SU-DHL-6 (cell line): ENCODE measurements around the gene SAMD14.

ENCODE experiments used
- H2AFZ ChIP-seq: fragments of 200-600 bp; sonication (generic); 2 replicates; pipeline ENCODE4 v1.6.1; 2014; ENCODE audit warnings: low read depth, mild to moderate bottlenecking, moderate library complexity, mixed read lengths, antibody characterized with exemption, low read length; ENCODE audit not compliant: severe bottlenecking
- H3F3A ChIP-seq: fragments of 200-600 bp; shearing (Covaris generic); 2 replicates; pipeline ENCODE4 v1.6.0; 2016; ENCODE audit warnings: antibody characterized with exemption, mild to moderate bottlenecking; ENCODE audit not compliant: insufficient read depth
- H3K27ac ChIP-seq: fragments of 200-600 bp; sonication (generic); 2 replicates; pipeline ENCODE4 v1.5.1; 2016; ENCODE audit warnings: low read depth, mild to moderate bottlenecking, low read length, moderate library complexity, mixed read lengths
- H3K27me3 ChIP-seq: fragments of 200-600 bp; sonication (generic), shearing (Covaris generic); 2 replicates; pipeline ENCODE4 v1.6.0; 2014; ENCODE audit warnings: mild to moderate bottlenecking, low read length
- H3K36me3 ChIP-seq: fragments of 200-600 bp; sonication (generic); 2 replicates; pipeline ENCODE4 v1.6.1; 2014; ENCODE audit warnings: mild to moderate bottlenecking, low read length, mixed read lengths
- H3K4me2 ChIP-seq: fragments of 300-600, 200-600 bp; shearing (Covaris generic), sonication (generic); 2 replicates; pipeline ENCODE4 v1.6.0; 2014; ENCODE audit warnings: low read length, low read depth, mild to moderate bottlenecking; ENCODE audit not compliant: poor library complexity, severe bottlenecking
- H3K4me3 ChIP-seq: fragments of 200-600 bp; sonication (generic); 2 replicates; pipeline ENCODE4 v1.5.1; 2014; ENCODE audit warnings: antibody characterized with exemption, low read length, mild to moderate bottlenecking, mixed read lengths; ENCODE audit not compliant: insufficient read depth, poor library complexity, severe bottlenecking
- H3K79me2 ChIP-seq: fragments of 200-600 bp; sonication (generic); 2 replicates; pipeline ENCODE4 v1.6.1; 2014; ENCODE audit warnings: mild to moderate bottlenecking, low read length, moderate library complexity; ENCODE audit not compliant: insufficient read depth
- H3K9ac ChIP-seq: fragments of 200-600 bp; sonication (generic); 2 replicates; pipeline ENCODE4 v1.7.0; 2014; ENCODE audit warnings: mild to moderate bottlenecking, low read length
- H3K9me2 ChIP-seq: fragments of 200-600 bp; sonication (generic); replicated peaks from 2 replicates; pipeline ENCODE4 v1.6.1; 2014; ENCODE audit warnings: low read length; ENCODE audit not compliant: insufficient read depth
- H3K9me3 ChIP-seq: fragments of 200-600 bp; sonication (generic); 2 replicates; pipeline ENCODE4 v1.6.1; 2014; ENCODE audit warnings: low read length, mixed read lengths; ENCODE audit not compliant: insufficient read depth
- H4K20me1 ChIP-seq: fragments of 200-600 bp; sonication (generic); 2 replicates; pipeline ENCODE4 v1.6.1; 2014; ENCODE audit warnings: low read depth, mild to moderate bottlenecking, antibody characterized with exemption, low read length, moderate library complexity, mixed read lengths
- EZH2phosphoT487 ChIP-seq: fragments of 200-600 bp; sonication (generic), shearing (Covaris generic); conservative IDR thresholded peaks from 2 replicates; pipeline ENCODE4 v1.6.1; 2018; ENCODE audit warnings: mild to moderate bottlenecking, antibody characterized with exemption, low read length, moderate library complexity, mixed read lengths
- TF ChIP-seq, protein P1 (sequence below): fragments of 200-600 bp; sonication (generic); IDR thresholded peaks from one replicate; pipeline ENCODE4 v1.5.1; 2017; ENCODE audit warnings: antibody characterized with exemption, mild to moderate bottlenecking, low read length, moderate library complexity; ENCODE audit not compliant: insufficient read depth, poor library complexity, severe bottlenecking

Gene SAMD14

GRCh38 chr17:50076591-50077235 lies 53.2 kb downstream of the SAMD14 start:
- Histone ChIP-seq H3K9me2 (no peaks in the 10 kb centered on the region), H3F3A (no peaks in the 10 kb centered on the region), H3K4me2 (no peak overlapping the region), H3K9ac (no peak overlapping the region), H3K9me3 (no peaks in the 10 kb centered on the region), H3K79me2 (no peaks in the 10 kb centered on the region), H3K27ac (no peak overlapping the region), H3K27me3 (no peaks in the 10 kb centered on the region), H2AFZ (no peak overlapping the region), H3K4me3 (no peak overlapping the region), H3K36me3 (no peaks in the 10 kb centered on the region), H4K20me1 (no peaks in the 10 kb centered on the region)
- no peak for TF ChIP-seq EZH2phosphoT487
- TF ChIP-seq, protein P1, sequence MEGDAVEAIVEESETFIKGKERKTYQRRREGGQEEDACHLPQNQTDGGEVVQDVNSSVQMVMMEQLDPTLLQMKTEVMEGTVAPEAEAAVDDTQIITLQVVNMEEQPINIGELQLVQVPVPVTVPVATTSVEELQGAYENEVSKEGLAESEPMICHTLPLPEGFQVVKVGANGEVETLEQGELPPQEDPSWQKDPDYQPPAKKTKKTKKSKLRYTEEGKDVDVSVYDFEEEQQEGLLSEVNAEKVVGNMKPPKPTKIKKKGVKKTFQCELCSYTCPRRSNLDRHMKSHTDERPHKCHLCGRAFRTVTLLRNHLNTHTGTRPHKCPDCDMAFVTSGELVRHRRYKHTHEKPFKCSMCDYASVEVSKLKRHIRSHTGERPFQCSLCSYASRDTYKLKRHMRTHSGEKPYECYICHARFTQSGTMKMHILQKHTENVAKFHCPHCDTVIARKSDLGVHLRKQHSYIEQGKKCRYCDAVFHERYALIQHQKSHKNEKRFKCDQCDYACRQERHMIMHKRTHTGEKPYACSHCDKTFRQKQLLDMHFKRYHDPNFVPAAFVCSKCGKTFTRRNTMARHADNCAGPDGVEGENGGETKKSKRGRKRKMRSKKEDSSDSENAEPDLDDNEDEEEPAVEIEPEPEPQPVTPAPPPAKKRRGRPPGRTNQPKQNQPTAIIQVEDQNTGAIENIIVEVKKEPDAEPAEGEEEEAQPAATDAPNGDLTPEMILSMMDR = no peak

DNA sequence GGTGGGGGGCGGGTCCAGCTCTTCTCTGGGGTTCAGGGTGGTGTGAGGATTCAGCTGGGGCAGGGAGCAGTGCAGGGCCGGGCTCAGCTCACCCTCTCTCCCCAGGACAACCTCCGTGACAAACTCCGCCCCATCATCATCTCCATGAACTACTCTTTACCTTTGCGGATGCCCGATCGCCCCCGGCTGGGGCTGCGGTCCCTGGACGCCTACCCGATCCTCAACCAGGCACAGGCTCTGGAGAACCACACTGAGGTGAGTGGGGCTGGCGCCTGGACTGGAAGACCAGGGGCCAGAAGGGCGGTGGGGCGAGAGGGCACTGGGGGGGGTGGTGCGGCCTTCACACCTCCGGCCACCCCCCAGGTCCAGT lies 53.8 kb downstream of the SAMD14 start:
- no peaks in the 10 kb centered on the region for H3F3A ChIP-seq

DNA sequence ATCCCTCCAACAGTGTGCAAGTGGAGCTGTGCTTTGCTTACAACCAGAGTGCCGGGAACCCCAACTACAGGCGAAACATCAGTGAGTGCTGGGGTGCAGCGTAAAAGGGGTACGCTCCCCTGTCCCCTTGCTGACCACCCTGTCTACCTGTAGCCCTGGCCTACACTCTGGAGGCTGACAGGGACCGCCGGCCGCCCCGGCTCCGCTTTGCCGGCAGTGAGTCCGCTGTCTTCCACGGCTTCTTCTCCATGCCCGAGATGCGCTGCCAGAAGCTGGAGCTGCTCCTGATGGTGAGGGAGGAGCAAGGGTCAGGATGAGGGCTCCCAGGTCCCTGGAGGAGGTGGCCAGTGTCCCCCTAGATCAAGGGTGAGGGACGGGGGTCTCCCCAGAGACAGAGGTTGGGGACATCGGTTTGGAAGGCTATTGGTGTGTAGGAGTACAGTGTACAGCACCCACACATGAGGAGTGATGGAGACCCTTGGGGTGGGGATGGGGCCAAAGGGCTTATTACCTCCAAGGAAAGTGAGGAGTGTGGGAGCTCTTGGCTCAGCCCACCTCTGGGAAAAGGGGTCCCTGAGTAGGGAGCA lies 54.4 kb downstream of the SAMD14 start:
- H3K27ac ChIP-seq = no peak overlapping the region
- no peak overlapping the region for H3K4me3 ChIP-seq
- no peak overlapping the region for H3K9ac ChIP-seq
- H2AFZ ChIP-seq = no peak overlapping the region
- H3F3A ChIP-seq = no peaks in the 10 kb centered on the region
- TF ChIP-seq, protein P1 = no peak
- no peak for TF ChIP-seq EZH2phosphoT487
- no peaks in the 10 kb centered on the region for H4K20me1 ChIP-seq
- no peaks in the 10 kb centered on the region for H3K36me3 ChIP-seq
- H3K9me2 ChIP-seq = no peaks in the 10 kb centered on the region
- no peaks in the 10 kb centered on the region for H3K9me3 ChIP-seq
- H3K27me3 ChIP-seq = no peaks in the 10 kb centered on the region
- H3K4me2 ChIP-seq = no peak overlapping the region
- no peaks in the 10 kb centered on the region for H3K79me2 ChIP-seq

More for the DNA sequence above, 53.8 kb downstream of the SAMD14 start:
- Histone ChIP-seq H3K36me3 (no peaks in the 10 kb centered on the region), H3K4me2 (no peak overlapping the region), H3K79me2 (no peaks in the 10 kb centered on the region), H3K9me3 (no peaks in the 10 kb centered on the region), H3K9ac (no peak overlapping the region), H4K20me1 (no peaks in the 10 kb centered on the region), H3K4me3 (no peak overlapping the region), H3K27me3 (no peaks in the 10 kb centered on the region), H2AFZ (no peak overlapping the region), H3K9me2 (no peaks in the 10 kb centered on the region), H3K27ac (no peak overlapping the region)
- TF ChIP-seq EZH2phosphoT487 = no peak
- TF ChIP-seq, protein P1 = no peak
